Adipocyte (in vitro differentiated cells): Measurements from ENCODE around the gene HTR4.

ENCODE experiments used
- DNase-seq: peaks from one replicate; pipeline ENCODE4 v3.0.0-alpha.2; 2015; ENCODE audit warnings: low read depth
- H3K27me3 ChIP-seq: replicated peaks from 2 replicates; pipeline ENCODE4 v1.7.0; 2013; ENCODE audit warnings: mild to moderate bottlenecking, low read length, moderate library complexity; ENCODE audit not compliant: control insufficient read depth, insufficient read depth
- H3K36me3 ChIP-seq: 2 replicates; pipeline ENCODE4 v1.7.0; 2013; ENCODE audit warnings: low read length, mild to moderate bottlenecking, moderate library complexity; ENCODE audit not compliant: control insufficient read depth, insufficient read depth, severe bottlenecking
- H3K4me1 ChIP-seq: 2 replicates; pipeline ENCODE4 v1.7.0; 2013; ENCODE audit warnings: mild to moderate bottlenecking, low read length, moderate library complexity; ENCODE audit not compliant: control insufficient read depth, insufficient read depth
- H3K4me3 ChIP-seq: 2 replicates; pipeline ENCODE4 v1.7.0; 2013; ENCODE audit warnings: mild to moderate bottlenecking, low read length, moderate library complexity
- H3K9ac ChIP-seq: 2 replicates; pipeline ENCODE4 v1.7.0; 2013; ENCODE audit warnings: mild to moderate bottlenecking, low read length, moderate library complexity
- H3K9me3 ChIP-seq: 2 replicates; pipeline ENCODE4 v1.7.0; 2013; ENCODE audit warnings: mild to moderate bottlenecking, low read length, moderate library complexity; ENCODE audit not compliant: control insufficient read depth

HTR4 gene

DNA sequence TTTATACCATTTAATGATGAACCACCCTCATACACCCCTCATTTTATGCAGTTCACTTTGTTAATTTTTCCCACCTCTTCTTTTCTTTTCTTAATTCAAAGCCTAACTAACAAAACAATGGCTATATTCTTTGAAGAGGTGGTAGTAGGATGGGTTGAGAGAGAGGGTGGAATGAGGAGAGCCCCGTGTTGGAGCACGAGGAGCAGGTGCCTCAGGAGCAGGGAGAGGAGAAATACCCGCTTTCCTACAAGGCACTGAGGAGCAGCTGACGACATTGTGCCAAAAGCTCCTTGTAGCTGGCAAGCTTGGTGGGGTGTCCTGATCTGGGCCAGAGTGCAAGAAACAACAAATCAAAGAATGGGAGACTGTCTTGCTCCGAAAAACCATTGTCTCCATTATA is 129.6 kb downstream of the HTR4 start:
- Histone ChIP-seq H3K9ac (no peak overlapping the region), H3K4me1 (no peaks in the 10 kb centered on the region), H3K4me3 (no peak overlapping the region), H3K27me3 (no peaks in the 10 kb centered on the region), H3K9me3 (peaks cover 9% of the 10 kb centered on the region), H3K36me3 (no peaks in the 10 kb centered on the region)
- no peak for DNase-seq

DNA sequence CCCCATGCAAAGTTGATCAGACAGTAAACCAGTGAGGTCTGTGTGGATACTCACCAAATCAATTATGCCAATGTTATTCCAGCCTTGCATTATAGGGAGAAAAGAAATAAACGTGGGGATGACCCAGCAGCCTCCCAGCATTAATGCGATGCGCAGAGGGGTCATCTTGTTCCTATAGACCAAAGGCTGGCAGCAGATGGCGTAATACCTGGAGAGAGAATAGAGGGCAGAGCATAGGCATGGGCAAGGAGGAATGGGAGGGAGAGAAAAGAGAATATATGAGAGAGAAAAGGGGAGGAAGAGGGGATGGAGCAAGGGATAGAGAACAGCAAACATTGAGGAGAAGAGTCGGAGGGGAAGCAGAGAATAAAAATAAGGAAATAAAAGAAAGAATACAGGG is 131.2 kb downstream of the HTR4 start:
- Histone ChIP-seq H3K36me3 (no peaks in the 10 kb centered on the region), H3K27me3 (no peaks in the 10 kb centered on the region), H3K4me3 (no peak overlapping the region), H3K9ac (no peak overlapping the region), H3K4me1 (no peaks in the 10 kb centered on the region), H3K9me3 (no peaks in the 10 kb centered on the region)
- no peak for DNase-seq

DNA sequence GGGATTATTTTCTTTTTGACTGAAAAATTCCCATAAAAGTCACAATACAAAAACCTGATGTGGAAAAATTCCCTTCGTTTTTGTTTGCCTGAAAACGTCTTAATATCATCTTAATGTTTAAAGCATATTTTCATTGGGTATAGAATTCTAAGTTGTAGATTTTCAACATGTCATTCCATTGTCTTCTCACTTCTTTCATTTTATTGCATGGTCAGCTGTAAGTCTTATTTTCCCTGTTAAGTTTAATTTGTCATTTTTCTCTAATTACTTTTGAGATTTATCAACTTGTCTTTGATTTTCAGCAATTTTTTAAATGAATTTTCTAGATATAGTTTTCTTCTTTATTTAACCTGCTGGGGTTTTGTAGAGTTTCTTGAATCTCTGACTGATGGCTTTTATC is 138.9 kb downstream of the HTR4 start:
- DNase-seq = no peak
- Histone ChIP-seq H3K9me3 (peaks cover 4% of the 10 kb centered on the region), H3K4me1 (no peaks in the 10 kb centered on the region), H3K36me3 (no peaks in the 10 kb centered on the region), H3K27me3 (no peaks in the 10 kb centered on the region), H3K9ac (no peak overlapping the region), H3K4me3 (no peak overlapping the region)

DNA sequence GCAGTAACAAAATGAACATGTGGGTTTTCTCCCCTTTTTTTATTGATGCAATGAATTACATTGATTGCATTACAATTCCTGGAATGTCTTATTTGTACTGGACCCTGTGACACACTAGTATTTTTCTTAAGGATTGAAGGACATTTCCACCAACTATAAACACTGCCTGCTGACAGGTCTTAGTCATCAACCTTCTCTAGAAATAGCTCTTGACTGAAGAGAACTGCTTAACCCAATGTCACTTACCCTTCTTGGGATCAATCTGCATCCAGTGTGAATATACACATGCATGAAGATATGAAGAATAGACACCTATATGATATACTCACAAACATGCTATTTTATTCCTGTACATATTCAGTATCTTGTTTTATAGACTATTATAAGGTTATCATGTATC is 140.0 kb downstream of the HTR4 start:
- DNase-seq = no peak
- H3K9me3 ChIP-seq = peaks cover 4% of the 10 kb centered on the region
- no peak overlapping the region for H3K9ac ChIP-seq
- H3K36me3 ChIP-seq = no peaks in the 10 kb centered on the region
- no peaks in the 10 kb centered on the region for H3K4me1 ChIP-seq
- no peaks in the 10 kb centered on the region for H3K27me3 ChIP-seq
- H3K4me3 ChIP-seq = no peak overlapping the region

DNA sequence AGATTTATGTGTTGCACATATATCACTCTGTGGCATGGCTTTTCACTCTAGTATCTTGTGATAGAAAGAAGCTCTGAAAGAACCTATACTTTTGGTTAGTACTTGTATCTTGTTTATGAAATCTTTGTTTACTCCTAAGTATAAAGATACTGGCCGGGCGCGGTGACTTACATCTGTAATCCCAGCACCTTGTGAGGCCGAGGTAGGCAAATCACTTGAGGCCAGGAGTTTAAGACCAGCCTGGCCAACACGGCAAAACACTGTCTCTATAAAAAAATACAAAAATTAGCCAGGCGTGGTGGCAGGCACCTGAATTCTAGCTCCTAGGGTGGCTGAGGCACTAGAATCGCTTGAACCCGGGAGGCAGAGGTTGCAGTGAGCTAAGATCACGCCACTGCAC is 141.8 kb downstream of the HTR4 start:
- DNase-seq = no peak
- no peaks in the 10 kb centered on the region for H3K4me1 ChIP-seq
- no peaks in the 10 kb centered on the region for H3K27me3 ChIP-seq
- no peak overlapping the region for H3K9ac ChIP-seq
- H3K4me3 ChIP-seq = no peak overlapping the region
- peaks cover 4% of the 10 kb centered on the region for H3K9me3 ChIP-seq
- no peaks in the 10 kb centered on the region for H3K36me3 ChIP-seq

DNA sequence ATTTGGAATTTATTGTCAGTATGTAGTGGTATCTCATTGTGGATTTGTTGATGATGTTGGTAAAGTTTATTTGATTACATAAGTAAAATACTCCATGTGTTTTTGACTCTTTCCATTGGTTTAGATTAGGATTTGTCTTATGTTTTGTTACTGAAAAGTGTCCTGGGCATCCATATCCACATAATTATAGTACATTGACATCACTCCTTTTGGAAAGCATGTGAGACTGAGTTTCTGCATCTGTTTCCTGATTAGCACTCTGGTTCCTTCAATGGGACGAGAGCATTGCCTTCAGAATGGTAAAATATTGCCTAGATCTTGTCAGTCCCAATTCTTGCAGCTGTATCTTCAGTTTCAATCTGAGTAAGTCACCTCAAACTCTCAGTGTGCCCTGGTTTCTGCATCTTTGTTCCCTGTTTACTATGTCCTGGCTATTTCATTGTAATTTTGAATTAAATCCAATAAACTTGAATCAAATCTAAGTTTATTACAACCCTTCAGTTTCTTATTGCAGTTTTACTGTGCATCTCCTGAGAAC is 142.4 kb downstream of the HTR4 start:
- Histone ChIP-seq H3K4me1 (no peaks in the 10 kb centered on the region), H3K36me3 (no peaks in the 10 kb centered on the region), H3K4me3 (no peak overlapping the region), H3K27me3 (no peaks in the 10 kb centered on the region), H3K9me3 (peaks cover 4% of the 10 kb centered on the region), H3K9ac (no peak overlapping the region)
- no peak for DNase-seq

DNA sequence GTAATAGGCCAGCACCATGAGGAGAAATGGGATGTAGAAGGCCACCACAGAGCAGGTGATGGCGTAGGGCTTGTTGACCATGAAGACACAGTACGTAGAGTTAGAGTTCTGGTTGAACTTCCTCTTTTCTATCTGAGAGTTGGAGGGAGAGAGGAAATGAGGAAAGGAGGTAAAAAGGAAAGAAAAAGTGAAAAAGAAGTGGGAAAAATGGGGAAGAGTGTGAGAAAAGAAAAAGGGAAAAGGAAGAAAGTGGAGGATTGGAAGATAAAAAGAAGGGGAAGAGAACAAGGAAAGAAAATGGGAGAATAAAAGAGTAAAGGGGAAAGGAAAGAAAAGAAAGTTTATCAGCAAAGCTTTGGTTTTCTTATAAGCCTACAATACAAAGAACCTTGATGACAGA is 144.4 kb downstream of the HTR4 start:
- H3K9ac ChIP-seq = no peak overlapping the region
- no peaks in the 10 kb centered on the region for H3K4me1 ChIP-seq
- H3K9me3 ChIP-seq = no peaks in the 10 kb centered on the region
- no peak for DNase-seq
- H3K27me3 ChIP-seq = no peaks in the 10 kb centered on the region
- no peaks in the 10 kb centered on the region for H3K36me3 ChIP-seq
- no peak overlapping the region for H3K4me3 ChIP-seq

DNA sequence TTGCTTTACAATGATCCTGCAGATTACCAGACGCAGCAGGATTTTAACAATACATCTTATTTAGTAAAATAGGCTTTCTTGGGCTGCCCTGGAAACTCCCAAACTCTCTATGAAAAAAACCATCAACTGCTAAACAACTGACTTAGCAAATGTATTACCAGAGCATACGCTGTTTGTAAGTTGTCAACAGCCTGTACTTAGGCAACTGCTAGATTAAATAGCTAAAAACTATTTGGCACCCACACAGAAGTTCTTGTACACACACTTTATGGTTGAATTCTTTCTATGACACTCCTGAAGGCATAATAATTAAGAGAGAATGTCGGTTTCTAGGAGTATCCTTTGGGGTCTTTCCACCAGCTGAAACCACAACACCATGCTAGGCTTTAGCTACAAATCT is 146.7 kb downstream of the HTR4 start:
- no peak for DNase-seq
- H3K4me1 ChIP-seq = no peaks in the 10 kb centered on the region
- H3K4me3 ChIP-seq = no peak overlapping the region
- no peaks in the 10 kb centered on the region for H3K27me3 ChIP-seq
- no peak overlapping the region for H3K9ac ChIP-seq
- no peaks in the 10 kb centered on the region for H3K9me3 ChIP-seq
- no peaks in the 10 kb centered on the region for H3K36me3 ChIP-seq

DNA sequence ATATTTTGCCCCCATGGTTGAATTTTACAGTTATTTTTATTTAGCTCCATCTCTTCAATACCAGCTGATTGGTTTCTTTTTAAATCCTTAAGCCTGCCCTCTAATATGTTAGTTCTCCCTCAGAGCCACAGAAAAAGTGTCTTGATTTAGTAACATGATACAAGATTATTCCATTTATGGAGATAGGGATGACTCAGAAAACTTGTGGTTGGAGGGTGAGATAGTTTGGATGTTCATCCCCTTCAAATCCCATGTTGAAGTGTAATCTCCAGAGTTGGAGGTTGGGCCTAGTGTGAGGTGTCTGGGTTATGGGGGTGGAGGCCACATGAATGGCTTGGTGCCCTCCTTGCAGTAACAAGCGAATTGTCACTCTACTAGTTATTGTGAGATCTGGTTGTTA is 154.9 kb downstream of the HTR4 start:
- H3K36me3 ChIP-seq = no peaks in the 10 kb centered on the region
- no peak for DNase-seq

DNA sequence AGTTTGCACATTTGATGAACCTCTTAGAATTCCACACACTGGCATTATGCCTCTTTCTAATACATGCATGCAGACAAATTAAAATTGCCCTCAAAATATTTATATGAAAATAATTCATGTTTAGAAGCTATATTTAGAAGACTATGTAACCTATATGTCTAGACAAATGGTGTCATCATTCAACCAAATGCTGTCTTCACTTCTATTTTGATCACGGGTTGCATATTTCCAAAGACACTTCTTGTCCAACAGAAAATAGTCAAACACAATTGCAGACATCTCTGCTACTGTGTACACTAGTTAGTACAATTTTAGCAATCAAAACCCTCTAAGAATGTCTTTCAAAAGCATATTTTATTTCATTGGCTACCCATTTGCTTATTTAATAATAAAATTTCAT is 156.6 kb downstream of the HTR4 start:
- DNase-seq = no peak
- H3K9me3 ChIP-seq = no peaks in the 10 kb centered on the region

More for the DNA sequence above, 154.9 kb downstream of the HTR4 start:
- Histone ChIP-seq H3K27me3 (peaks cover 7% of the 10 kb centered on the region), H3K4me1 (no peaks in the 10 kb centered on the region), H3K4me3 (no peak overlapping the region), H3K9ac (no peak overlapping the region), H3K9me3 (no peaks in the 10 kb centered on the region)

DNA sequence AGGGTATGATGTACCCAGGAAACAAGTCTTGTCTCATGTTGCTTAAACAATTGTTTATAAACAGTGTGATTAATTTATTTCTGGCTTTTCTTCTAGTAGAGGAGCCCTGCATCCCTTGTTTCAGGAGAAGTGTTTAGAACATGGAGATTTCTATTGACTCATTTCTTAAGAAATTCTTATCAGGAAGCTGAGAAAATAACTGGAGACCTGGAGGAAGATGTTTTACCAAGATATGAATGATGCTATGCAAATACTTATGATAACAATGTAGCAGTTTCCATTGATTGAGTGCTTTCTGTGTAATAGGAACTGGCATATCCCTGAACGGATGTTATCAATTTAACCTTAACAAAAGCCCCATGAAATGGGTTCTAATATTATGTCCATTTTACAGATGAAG is 162.0 kb downstream of the HTR4 start:
- Histone ChIP-seq H3K4me1 (peaks cover 8% of the 10 kb centered on the region), H3K36me3 (no peaks in the 10 kb centered on the region), H3K4me3 (no peak overlapping the region), H3K27me3 (peaks cover 7% of the 10 kb centered on the region), H3K9ac (no peak overlapping the region), H3K9me3 (no peaks in the 10 kb centered on the region)
- DNase-seq = no peak

More for the DNA sequence above, 156.6 kb downstream of the HTR4 start:
- H3K36me3 ChIP-seq = no peaks in the 10 kb centered on the region
- no peaks in the 10 kb centered on the region for H3K4me1 ChIP-seq
- H3K27me3 ChIP-seq = peaks cover 7% of the 10 kb centered on the region
- no peak overlapping the region for H3K9ac ChIP-seq
- H3K4me3 ChIP-seq = no peak overlapping the region

DNA sequence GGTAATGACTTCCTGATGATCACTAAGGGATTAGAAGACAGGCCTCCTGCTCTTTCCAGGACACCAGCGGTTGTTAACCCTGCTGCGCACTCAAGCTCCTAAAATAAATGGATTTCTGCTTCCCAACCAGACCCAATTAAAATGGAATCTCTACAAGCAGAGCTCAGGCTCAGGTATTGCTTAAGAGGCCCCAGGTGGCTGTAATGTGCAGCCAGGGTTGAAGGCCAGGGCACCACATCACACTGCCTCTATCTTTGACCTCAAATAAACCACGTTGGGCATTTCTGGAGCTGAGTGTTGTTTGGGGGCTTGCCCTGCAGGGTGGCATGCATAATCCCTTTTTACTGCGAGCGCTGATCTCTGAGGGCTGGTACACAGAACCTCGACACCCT is 162.5 kb downstream of the HTR4 start:
- H3K4me3 ChIP-seq = no peak overlapping the region
- H3K27me3 ChIP-seq = peaks cover 10% of the 10 kb centered on the region
- H3K9me3 ChIP-seq = no peaks in the 10 kb centered on the region
- no peaks in the 10 kb centered on the region for H3K36me3 ChIP-seq
- DNase-seq = no peak
- peaks cover 8% of the 10 kb centered on the region for H3K4me1 ChIP-seq
- no peak overlapping the region for H3K9ac ChIP-seq
